ENCODE data around the gene CRKL.

DNA sequence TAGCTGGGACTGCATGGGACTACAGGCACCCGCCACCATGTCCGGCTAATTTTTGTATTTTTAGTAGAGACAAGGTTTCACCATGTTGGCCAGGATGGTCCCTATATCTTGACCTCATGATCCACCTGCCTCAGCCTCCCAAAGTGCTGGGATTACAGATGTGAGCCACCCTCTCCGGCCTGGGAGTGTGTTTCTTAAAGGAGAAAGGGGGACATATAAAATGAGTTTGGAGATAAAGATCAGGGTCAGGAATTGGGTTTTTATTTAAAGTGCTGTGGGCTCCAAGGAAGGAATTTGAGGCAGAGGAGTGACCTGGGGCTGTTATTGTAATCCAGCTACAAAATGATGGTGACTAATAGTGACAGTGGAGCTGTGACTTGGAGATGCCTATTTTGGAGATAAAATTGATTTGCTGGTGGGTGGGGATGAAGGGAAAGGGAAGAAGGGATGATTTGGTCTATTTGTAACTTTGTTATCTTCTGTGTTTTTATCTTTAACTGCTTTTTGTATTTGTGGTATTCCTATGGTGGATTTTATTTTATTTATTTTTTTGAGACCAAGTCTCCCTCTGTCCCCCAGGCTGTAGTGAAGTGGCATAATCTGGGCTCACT, 5.0 kb downstream of the CRKL start:
- TF ChIP-seq, protein P1, sequence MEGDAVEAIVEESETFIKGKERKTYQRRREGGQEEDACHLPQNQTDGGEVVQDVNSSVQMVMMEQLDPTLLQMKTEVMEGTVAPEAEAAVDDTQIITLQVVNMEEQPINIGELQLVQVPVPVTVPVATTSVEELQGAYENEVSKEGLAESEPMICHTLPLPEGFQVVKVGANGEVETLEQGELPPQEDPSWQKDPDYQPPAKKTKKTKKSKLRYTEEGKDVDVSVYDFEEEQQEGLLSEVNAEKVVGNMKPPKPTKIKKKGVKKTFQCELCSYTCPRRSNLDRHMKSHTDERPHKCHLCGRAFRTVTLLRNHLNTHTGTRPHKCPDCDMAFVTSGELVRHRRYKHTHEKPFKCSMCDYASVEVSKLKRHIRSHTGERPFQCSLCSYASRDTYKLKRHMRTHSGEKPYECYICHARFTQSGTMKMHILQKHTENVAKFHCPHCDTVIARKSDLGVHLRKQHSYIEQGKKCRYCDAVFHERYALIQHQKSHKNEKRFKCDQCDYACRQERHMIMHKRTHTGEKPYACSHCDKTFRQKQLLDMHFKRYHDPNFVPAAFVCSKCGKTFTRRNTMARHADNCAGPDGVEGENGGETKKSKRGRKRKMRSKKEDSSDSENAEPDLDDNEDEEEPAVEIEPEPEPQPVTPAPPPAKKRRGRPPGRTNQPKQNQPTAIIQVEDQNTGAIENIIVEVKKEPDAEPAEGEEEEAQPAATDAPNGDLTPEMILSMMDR (IDR thresholded peaks at IDR 0.05) = no peak
- no peak for TF ChIP-seq POLR2A (IDR thresholded peaks at IDR 0.05)
